GF-D8 (cell line): ENCODE results near the gene MT3.

Source experiments
- DNase-seq: peaks from one replicate; lab custom pipeline; 2025; lab: John Stamatoyannopoulos, UW

The MT3 gene

GRCh38 chr16:56631197-56631596 lies 41.9 kb downstream of the MT3 start:
- DNase-seq: no peak

- DNase-seq: no peak
These were observed 42.5 kb downstream of the MT3 start for GRCh38 chr16:56631832-56632155.

GRCh38 chr16:56632156-56632847 lies 43.0 kb downstream of the MT3 start, which contains the start of gene MT1M:
MT1M (plus strand) TSS chr16:56632659; CDS start chr16:56632732, 73 bp downstream.
- DNase-seq: no peak

- DNase-seq: no peak
These were observed 43.6 kb downstream of the MT3 start for GRCh38 chr16:56632848-56633365.

DNA sequence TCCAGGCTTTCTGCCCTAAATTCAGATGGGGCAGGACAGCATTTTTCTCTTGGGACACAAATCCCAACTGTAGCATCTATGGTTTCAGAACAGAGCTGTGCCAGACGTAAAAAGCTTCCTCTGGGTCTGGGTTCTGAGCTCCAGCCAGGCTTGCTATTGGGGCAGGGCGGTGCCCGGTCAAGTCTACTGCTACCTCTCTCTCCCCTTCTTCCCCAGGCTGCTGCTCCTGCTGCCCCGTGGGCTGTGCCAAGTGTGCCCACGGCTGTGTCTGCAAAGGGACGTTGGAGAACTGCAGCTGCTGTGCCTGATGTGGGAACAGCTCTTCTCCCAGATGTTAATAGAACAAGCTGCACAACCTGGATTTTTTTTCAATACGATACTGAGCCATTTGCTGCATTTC lies 44.2 kb downstream of the MT3 start:
- DNase-seq: no peak

DNA sequence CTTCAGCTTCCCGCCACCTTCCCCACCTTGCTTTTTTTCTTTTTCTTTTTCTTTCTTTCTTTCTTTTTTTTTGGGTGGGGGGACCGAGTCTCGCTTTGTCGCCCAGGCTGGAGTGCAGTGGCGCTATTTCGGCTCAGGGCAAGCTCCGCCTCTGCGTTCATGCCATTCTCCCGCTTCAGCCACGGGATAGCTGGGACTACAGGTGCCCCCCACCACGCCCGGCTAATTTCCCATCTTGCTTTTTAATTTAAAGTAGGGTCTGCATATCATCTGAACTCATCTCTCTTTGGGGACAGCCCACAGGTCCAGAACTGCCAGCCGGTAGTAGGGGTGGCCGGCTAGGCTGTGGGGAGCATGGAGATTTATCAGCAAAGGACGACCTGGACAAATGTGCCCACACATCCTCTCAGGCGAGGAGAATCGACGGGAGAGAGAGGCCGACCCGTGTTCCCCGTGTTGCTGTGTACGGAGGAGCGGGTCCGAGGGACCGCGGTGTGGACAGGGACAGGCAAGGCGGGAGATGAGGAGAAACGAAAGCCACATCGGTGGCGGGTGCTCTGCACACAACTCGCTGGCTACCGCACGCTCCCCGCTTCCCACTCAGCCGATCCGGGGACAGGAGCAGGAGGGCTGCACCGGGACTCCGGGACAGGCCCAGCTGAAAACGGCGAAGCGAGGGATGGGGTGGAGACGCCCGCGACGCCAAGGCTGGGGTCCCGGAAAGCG lies 45.5 kb downstream of the MT3 start:
- DNase-seq: no peak

DNA sequence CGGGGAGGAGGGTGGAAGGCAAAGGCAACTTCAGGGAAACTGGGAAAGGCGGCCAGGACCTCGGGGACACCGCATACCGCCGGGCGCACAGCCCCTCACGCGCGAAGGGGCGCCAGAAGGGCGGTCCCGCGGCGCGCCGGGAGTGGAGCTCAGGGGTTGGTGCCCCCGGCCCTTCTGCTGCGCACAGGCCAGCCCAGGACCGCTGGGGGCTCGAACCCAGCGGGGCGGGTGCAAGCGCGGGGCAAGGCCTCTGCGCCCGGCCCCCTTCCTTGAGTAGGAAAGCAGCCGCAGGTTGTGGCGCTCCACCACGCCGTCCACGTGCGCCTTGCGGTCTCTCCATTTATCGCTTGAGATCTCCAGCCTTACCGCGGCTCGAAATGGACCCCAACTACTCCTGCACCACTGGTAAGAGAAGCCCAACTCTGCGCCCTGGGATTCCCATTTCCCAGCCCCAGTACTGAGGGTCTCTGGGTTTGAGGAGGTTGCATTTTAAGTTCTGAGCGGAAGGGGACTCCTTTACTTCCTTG lies 46.2 kb downstream of the MT3 start:
- DNase-seq: no peak

DNA sequence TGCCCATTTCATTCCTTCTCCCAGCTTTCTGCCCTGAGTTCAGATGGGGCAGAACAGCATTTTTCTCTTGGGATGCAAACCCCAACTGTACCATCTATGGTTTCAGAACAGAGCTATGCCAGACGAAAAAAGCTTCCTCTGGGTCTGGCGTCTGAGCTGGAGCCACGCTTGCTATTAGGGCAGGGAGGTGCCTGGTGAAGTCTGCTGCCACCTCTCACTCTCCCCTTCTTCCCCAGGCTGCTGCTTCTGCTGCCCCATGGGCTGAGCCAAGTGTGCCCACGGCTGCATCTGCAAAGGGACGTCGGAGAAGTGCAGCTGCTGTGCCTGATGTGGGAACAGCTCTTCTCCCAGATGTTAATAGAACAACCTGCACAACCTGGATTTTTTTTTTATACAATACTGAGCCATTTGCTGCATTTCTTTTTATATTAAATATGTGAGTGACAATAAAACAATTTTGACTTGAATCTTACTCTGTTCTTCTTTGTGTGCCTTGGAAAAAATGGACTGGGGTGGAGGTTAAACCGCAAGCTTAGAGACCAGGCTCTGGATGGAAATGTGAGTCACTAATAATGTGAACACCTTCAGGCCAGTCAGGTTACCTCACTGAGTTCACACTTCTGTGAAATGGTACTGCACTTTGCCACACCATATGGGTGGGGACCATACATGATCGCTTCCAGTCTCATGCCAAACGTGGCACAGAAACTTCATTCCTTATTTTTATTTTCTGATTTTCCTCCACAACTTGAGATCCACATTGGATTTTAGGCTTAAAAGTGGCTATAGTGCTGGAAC lies 47.5 kb downstream of the MT3 start:
- no peak for DNase-seq

DNA sequence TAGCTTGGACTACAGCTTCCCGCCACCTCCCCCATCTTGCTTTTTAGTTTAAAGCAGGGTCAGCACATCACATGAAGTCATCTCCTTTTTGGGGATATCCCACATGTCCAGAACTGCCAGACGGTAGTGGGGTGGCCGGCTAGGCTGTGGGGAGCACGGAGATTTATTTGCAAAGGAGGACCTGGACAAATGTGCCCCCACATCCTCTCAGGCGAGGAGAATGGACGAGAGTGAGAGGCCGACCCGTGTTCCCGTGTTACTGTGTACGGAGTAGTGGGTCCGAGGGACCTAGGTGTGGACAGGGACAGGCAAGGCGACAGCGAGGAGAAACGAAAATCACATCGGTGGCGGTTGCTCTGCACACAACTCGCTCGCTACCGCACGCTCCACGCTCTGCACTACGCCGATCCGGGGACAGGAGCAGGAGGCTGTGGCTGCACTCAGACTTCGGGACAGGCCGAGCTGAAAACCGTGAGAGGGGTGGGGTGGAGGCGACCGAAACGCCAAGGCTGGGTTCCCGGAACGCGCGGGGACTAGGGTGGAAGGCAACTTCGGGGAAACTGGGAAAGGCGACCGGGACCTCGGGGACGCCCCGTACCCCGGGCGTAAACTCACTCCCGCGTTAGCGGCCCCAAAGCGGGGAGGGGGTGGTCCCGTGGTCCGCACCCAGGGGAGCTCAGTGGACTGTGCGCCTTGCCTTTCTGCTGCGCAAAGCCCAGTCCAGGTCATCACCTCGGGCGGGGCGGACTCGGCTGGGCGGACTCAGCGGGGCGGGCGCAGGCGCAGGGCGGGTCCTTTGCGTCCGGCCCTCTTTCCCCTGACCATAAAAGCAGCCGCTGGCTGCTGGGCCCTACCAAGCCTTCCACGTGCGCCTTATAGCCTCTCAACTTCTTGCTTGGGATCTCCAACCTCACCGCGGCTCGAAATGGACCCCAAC lies 48.8 kb downstream of the MT3 start, which contains the start of gene MT1A:
MT1A (plus strand) TSS at position 853 of the 937 bp plus-strand sequence; CDS start at position 926, 73 bp downstream.
- no peak for DNase-seq

DNA sequence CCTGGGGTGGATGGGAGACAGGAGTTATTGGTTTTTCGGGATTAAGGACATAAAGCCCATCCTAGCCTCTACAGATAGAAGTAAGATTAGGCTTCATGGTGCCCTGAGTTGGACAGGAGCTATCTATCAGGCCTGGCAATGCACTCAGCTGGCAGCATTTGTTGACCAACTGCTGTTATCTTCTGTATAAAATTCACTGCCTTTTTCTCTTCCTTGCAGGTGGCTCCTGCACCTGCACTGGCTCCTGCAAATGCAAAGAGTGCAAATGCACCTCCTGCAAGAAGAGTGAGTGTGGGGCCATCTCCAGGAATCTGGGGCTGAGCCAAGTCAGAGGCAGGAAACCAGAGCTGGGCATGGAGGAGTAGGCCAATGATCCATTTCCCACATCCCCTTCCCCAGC lies 49.7 kb downstream of the MT3 start:
- DNase-seq: no peak

- no peak for DNase-seq
These were observed 50.7 kb downstream of the MT3 start for GRCh38 chr16:56640076-56640475.
